Activated CD4-positive, alpha-beta T cell treated with anti-CD3 and anti-CD28 coated beads, Interleukin-2, amount 50 U/mL, for 4 hours (primary cell): ENCODE results near the gene CAMK1.

Source experiments
- DNase-seq, 2 experiments: peaks; one replicate each; pipeline ENCODE4 v3.0.0-alpha.2; 2020

Gene CAMK1

GRCh38 chr3:9732080-9732739 lies 37.5 kb downstream of the CAMK1 start:
- DNase-seq: no peak

- DNase-seq: peak; percentile 100
Observed at GRCh38 chr3:9731206-9732079, 38.3 kb downstream of the CAMK1 start, which contains the start of gene BRPF1. Gene BRPF1 (plus strand): TSS chr3:9731735. CDS start chr3:9734141, 2,406 bp downstream.

GRCh38 chr3:9730657-9731205 lies 39.0 kb downstream of the CAMK1 start:
- no peak for DNase-seq

- no peak for DNase-seq
Observed at GRCh38 chr3:9729419-9729818, 40.3 kb downstream of the CAMK1 start.

- DNase-seq: no peak
Observed at GRCh38 chr3:9727743-9728142, 42.0 kb downstream of the CAMK1 start.

- peak; percentile 34 to 37 for DNase-seq
Observed at GRCh38 chr3:9727041-9727595, 42.6 kb downstream of the CAMK1 start.

GRCh38 chr3:9725775-9726515 lies 43.8 kb downstream of the CAMK1 start:
- no peak for DNase-seq

- DNase-seq: no peak
Observed at GRCh38 chr3:9721700-9722060, 48.1 kb downstream of the CAMK1 start.

GRCh38 chr3:9721015-9721699 lies 48.6 kb downstream of the CAMK1 start:
- no peak for DNase-seq

GRCh38 chr3:9718118-9718517 lies 51.6 kb downstream of the CAMK1 start:
- no peak for DNase-seq

GRCh38 chr3:9717563-9717962 lies 52.2 kb downstream of the CAMK1 start:
- no peak for DNase-seq

GRCh38 chr3:9716801-9717555 lies 52.8 kb downstream of the CAMK1 start:
- no peak for DNase-seq

GRCh38 chr3:9715764-9716437 lies 53.8 kb downstream of the CAMK1 start:
- DNase-seq: no peak

- no peak for DNase-seq
Observed at GRCh38 chr3:9715136-9715535, 54.6 kb downstream of the CAMK1 start.

- DNase-seq: no peak
Observed at GRCh38 chr3:9713142-9713541, 56.6 kb downstream of the CAMK1 start.

GRCh38 chr3:9712415-9712814 lies 57.3 kb downstream of the CAMK1 start:
- no peak for DNase-seq

- no peak for DNase-seq
Observed at GRCh38 chr3:9710174-9710739, 59.5 kb downstream of the CAMK1 start.
